ENCODE measurements around the gene KLF3.

Gene KLF3

DNA sequence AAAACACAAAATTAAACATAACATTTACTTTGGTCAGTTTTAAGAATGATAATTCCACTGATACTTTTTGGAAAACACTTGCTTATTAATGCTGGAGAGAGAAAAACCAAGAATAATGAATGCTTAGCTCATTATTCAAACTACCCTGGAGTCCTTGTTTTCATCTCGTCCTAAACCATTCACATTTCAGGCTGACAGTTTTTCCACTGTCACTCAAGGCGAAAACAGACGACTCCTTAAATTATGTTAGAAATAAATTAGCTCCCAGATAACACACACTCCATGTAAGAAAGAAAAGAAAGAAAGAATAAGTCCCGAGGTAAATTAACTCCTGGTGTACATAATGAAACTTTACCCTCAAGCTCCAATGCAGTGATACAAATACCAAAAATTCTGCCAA lies 85.3 kb downstream of the KLF3 start:
- H3K18ac ChIP-seq (ENCODE audit: low read depth in 1 of 2, low read length in 2 of 2): no peak overlapping the region
- no peaks in the 10 kb centered on the region for H3K79me1 ChIP-seq (replicated peaks; ENCODE audit: low read length, poor library complexity, severe bottlenecking)
- no peak overlapping the region for H2AFZ ChIP-seq (ENCODE audit: low read depth, low read length)
- DNase-seq: no peak
- no peak overlapping the region for H3K14ac ChIP-seq (ENCODE audit: low read length in 2 of 2)
- H3K27ac ChIP-seq (ENCODE audit: low read length, poor library complexity, severe bottlenecking): no peak overlapping the region
- H4K91ac ChIP-seq (ENCODE audit: low read length): no peak overlapping the region
- no peak overlapping the region for H2BK5ac ChIP-seq (ENCODE audit: low read depth, low read length, poor library complexity, severe bottlenecking)
- no peak overlapping the region for H2BK15ac ChIP-seq (ENCODE audit: low read depth, poor library complexity, severe bottlenecking)
- H3K4me2 ChIP-seq (ENCODE audit: low read length, poor library complexity, severe bottlenecking): no peak overlapping the region
- no peak overlapping the region for H2BK12ac ChIP-seq (ENCODE audit: low read length in 2 of 2)
- no peak overlapping the region for H3K4me3 ChIP-seq (ENCODE audit: insufficient read depth in 1 of 2, low read depth in 1 of 2, low read length in 2 of 2)
- no peak overlapping the region for H3K4ac ChIP-seq (ENCODE audit: low read depth in 1 of 2, low read length in 2 of 2)
- H3K36me3 ChIP-seq (ENCODE audit: control insufficient read depth in 1 of 2, insufficient read depth in 2 of 2, low read depth in 1 of 2, low read length in 2 of 2): no peaks in the 10 kb centered on the region
- no peak overlapping the region for H3K9ac ChIP-seq (ENCODE audit: low read length)
- H3K9me3 ChIP-seq (ENCODE audit: control insufficient read depth, low read length): peaks cover 8% of the 10 kb centered on the region
- no peak overlapping the region for H4K8ac ChIP-seq (ENCODE audit: low read length)
- peaks cover 14% of the 10 kb centered on the region for H3K4me1 ChIP-seq (ENCODE audit: control insufficient read depth, insufficient read depth, low read depth, low read length)
- no peak overlapping the region for H3K23ac ChIP-seq (ENCODE audit: low read length in 2 of 2)
- no peaks in the 10 kb centered on the region for H3K27me3 ChIP-seq (ENCODE audit: control insufficient read depth in 1 of 2, insufficient read depth in 1 of 2, low read length in 2 of 2)
- H2BK120ac ChIP-seq (ENCODE audit: low read depth, low read length): no peak overlapping the region
- no peak overlapping the region for H2AK5ac ChIP-seq (ENCODE audit: low read length, severe bottlenecking)
- WGBS: 82% methylated on average over 2 of the region's 4 CpGs

Data from mesenchymal stem cell (in vitro differentiated cells and primary cell).